BJ (cell line): ENCODE results near the gene CFAP20. TPM values are rescaled to one million over a fixed set of nuclear protein-coding genes. Genes with fewer than 3 reads are reported as not detected.

ENCODE experiments used
- CTCF ChIA-PET: fragments of 350-600 bp; formaldehyde crosslinking; extraction: SDS; loops from one replicate; lab custom pipeline; 2021; ENCODE audit warnings: antibody characterized with exemption, inconsistent platforms; lab: Yijun Ruan, JAX
- POLR2A ChIA-PET: fragments of 300-600 bp; sonication (Branson Sonifier 250); formaldehyde crosslinking; extraction: SDS; loops from one replicate; lab custom pipeline; 2021; ENCODE audit warnings: antibody characterized with exemption; lab: Charles Lee
- DNase-seq: peaks from one replicate; pipeline ENCODE4 v3.0.0-alpha.2; 2011; ENCODE audit warnings: low read depth
- H3K27me3 ChIP-seq: 2 replicates; pipeline ENCODE4 v1.6.0; 2011; ENCODE audit warnings: low read length; ENCODE audit not compliant: control insufficient read depth, insufficient read depth
- H3K36me3 ChIP-seq: 2 replicates; pipeline ENCODE4 v1.5.1; 2011; ENCODE audit warnings: low read length; ENCODE audit not compliant: control insufficient read depth, insufficient read depth
- H3K4me3 ChIP-seq: 2 replicates; pipeline ENCODE4 v1.5.1; 2011; ENCODE audit warnings: low read depth, mild to moderate bottlenecking, control low read depth, low read length
- polyA plus RNA-seq: library from polyadenylated mRNA; depleted of rRNA; stranded (reverse); fragments of >200 nt; gene quantifications from 2 replicates; pipeline ENCODE4 v1.2.3, GENCODE V29; 2011
- TF ChIP-seq, protein P1 (sequence below): IDR thresholded peaks from 2 replicates; pipeline ENCODE4 v1.5.1; 2011; ENCODE audit warnings: low read depth, mild to moderate bottlenecking, control low read depth, inconsistent platforms, low read length, moderate library complexity; ENCODE audit not compliant: insufficient read depth

The CFAP20 gene
- polyA plus RNA-seq, 1 experiment: 36.6 TPM

DNA sequence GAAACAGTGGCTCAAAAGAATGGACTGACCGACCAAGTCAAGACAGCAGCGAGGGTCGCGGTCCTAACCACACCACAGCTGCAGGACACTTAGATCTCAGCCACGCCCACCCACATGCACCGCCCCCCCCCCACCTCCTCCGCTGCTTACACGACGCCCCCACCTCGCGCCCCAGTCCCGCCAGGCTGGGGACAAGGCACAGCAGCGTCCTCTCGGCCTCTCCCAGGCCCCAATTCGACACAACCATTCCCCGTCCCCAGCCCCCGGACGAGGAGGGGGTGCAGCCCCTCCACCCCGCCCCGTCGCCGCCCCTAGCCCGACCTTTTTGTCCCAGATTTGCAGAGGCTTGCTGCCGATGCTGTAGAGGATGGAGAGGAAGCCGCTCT lies 477 bp downstream of the CFAP20 start:
- ChIA-PET POLR2A (interaction anchor here (0.8 kb wide), 1 partner anchor 68 kb away, joined by 3 read pairs; no protein-coding TSS in a partner anchor), CTCF (interaction anchor here (0.7 to 4.1 kb wide), 5 partner anchors 8 to 222 kb away, joined by 3 to 27 read pairs (median 5); partner anchors contain the start of gene MMP15)
- Histone ChIP-seq H3K27me3 (no peaks in the 10 kb centered on the region), H3K4me3 (peak overlapping the region; percentile 69), H3K36me3 (no peaks in the 10 kb centered on the region)
- TF ChIP-seq, protein P1, sequence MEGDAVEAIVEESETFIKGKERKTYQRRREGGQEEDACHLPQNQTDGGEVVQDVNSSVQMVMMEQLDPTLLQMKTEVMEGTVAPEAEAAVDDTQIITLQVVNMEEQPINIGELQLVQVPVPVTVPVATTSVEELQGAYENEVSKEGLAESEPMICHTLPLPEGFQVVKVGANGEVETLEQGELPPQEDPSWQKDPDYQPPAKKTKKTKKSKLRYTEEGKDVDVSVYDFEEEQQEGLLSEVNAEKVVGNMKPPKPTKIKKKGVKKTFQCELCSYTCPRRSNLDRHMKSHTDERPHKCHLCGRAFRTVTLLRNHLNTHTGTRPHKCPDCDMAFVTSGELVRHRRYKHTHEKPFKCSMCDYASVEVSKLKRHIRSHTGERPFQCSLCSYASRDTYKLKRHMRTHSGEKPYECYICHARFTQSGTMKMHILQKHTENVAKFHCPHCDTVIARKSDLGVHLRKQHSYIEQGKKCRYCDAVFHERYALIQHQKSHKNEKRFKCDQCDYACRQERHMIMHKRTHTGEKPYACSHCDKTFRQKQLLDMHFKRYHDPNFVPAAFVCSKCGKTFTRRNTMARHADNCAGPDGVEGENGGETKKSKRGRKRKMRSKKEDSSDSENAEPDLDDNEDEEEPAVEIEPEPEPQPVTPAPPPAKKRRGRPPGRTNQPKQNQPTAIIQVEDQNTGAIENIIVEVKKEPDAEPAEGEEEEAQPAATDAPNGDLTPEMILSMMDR: no peak
- DNase-seq: no peak

DNA sequence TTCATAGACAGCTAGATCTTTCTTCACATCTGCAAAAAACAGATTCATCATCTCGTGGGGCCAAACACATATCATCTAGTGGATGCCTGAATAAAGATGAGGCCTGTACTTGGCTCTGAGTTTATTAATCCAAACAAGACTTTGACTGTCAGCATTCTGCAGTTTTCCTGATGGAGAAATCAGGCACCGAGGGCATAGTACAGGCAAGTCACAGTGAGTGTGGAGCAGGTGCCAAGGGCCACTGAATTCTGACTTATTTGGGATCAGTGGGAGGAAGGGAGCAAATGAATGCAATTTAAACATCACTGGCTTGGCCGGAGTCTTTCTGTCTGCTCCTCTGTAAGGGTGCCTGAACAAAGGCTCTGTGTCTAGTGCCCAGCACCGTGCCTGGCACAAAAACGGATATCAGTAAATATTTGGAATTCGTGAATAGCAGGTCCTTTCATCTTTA lies 975 bp downstream of the CFAP20 start:
- DNase-seq: no peak
- peak overlapping the region; percentile 69 for H3K4me3 ChIP-seq
- CTCF ChIA-PET: interaction anchor here (0.8 to 4.1 kb wide), 8 partner anchors 11 to 229 kb away, joined by 3 to 27 read pairs (median 4); partner anchors contain the start of gene MMP15
- POLR2A ChIA-PET: no interaction called here
- no peaks in the 10 kb centered on the region for H3K27me3 ChIP-seq
- no peaks in the 10 kb centered on the region for H3K36me3 ChIP-seq
- TF ChIP-seq, protein P1: no peak

DNA sequence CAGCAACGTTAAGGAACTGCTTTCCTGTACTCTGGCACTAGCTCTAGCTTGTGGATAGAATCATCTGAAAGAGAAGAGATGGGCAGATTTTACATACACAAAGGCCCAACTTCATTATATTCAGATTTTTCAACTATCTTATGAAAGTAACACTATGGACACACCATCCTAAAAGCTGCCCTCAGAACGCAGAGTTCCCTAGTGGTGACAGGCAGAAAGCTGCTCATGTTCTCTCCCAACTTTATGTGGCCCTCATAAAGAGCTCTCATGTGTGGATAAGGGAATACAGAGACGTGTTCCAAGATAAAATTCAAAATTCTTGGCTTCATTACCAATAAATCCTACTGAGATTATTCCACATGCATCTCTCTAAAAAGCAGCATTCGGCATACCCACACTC lies 1.5 kb downstream of the CFAP20 start:
- ChIA-PET POLR2A (interaction anchor here (0.6 kb wide), 1 partner anchor 245 kb away, joined by 7 read pairs; no protein-coding TSS in a partner anchor), CTCF (interaction anchor here (0.8 to 4.1 kb wide), 12 partner anchors 10 to 551 kb away, joined by 3 to 27 read pairs (median 4); partner anchors contain the start of gene MMP15)
- no peak for DNase-seq
- TF ChIP-seq, protein P1: peak; percentile 43
- no peaks in the 10 kb centered on the region for H3K27me3 ChIP-seq
- H3K36me3 ChIP-seq: no peaks in the 10 kb centered on the region
- H3K4me3 ChIP-seq: peak overlapping the region; percentile 69

DNA sequence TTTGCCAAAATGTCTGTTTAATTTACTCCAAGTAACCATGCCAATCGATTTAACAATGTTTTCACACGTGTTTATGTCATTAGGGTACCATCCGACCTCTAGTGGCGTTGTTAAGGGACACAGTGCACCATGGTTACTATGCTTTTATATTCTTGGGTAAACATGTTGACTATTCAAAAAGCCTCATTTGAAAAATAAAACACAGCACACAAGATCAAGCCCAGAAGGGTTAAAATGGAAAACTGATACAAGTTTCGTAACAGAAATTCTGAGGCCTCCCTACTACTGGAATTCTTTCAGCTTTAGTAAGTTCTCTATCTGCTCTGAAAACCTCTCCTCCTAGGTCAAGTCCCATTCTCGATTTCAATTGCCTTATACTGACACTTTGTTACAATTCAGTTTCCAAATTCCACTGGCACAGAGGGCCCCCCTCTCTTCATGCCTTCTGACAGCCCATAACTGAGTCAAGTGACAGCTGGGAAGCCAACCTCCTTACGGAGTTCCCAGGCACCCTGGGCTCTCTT lies 2.1 kb downstream of the CFAP20 start:
- CTCF ChIA-PET: interaction anchor here (0.9 to 4.1 kb wide), 14 partner anchors 10 to 550 kb away, joined by 3 to 27 read pairs (median 4); partner anchors contain the start of genes MMP15 and USB1
- H3K4me3 ChIP-seq: peak overlapping the region; percentile 69
- TF ChIP-seq, protein P1: peak; percentile 37

DNA sequence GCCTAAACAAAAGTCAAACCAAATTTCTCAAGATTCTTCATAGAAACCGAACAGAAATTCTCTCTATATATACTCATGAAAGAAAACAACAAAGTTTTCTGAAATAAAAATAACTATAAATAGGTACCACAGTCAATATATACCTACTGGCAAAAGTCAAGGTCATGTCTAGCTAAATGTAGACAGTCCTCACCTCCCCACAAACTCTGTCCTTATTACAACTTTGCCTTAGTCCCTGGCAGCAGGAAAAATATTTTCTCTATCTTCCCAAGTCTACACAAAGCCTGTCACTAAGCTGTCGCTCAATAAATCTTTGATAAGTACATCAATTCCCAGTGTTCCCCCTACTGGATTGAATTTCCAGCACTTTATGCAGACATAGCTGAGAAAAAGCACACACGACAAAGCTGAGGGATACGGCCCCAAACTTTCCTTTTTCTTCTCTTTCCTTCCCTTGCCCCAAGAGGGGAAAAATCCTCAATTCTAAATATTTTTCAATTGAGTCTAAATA lies 2.7 kb downstream of the CFAP20 start:
- DNase-seq: no peak
- TF ChIP-seq, protein P1: no peak
- no peaks in the 10 kb centered on the region for H3K27me3 ChIP-seq
- CTCF ChIA-PET: interaction anchor here (1.0 to 4.1 kb wide), 11 partner anchors 9 to 361 kb away, joined by 3 to 27 read pairs (median 4); partner anchors contain the start of genes MMP15 and USB1
- no peaks in the 10 kb centered on the region for H3K36me3 ChIP-seq
- no peak overlapping the region for H3K4me3 ChIP-seq
- POLR2A ChIA-PET: no interaction called here

More for the DNA sequence above, 2.1 kb downstream of the CFAP20 start:
- no peaks in the 10 kb centered on the region for H3K36me3 ChIP-seq
- H3K27me3 ChIP-seq: no peaks in the 10 kb centered on the region
- peak; percentile 44 for DNase-seq
- POLR2A ChIA-PET: interaction anchor here (0.6 kb wide), 1 partner anchor 244 kb away, joined by 7 read pairs; no protein-coding TSS in a partner anchor
